ENCODE results near the gene TAC3. TPM values are rescaled to one million over a fixed set of nuclear protein-coding genes. Genes with fewer than 3 reads are reported as not detected.

The TAC3 gene
- total RNA-seq, 1 experiment from 2014 or later, result not detected

DNA sequence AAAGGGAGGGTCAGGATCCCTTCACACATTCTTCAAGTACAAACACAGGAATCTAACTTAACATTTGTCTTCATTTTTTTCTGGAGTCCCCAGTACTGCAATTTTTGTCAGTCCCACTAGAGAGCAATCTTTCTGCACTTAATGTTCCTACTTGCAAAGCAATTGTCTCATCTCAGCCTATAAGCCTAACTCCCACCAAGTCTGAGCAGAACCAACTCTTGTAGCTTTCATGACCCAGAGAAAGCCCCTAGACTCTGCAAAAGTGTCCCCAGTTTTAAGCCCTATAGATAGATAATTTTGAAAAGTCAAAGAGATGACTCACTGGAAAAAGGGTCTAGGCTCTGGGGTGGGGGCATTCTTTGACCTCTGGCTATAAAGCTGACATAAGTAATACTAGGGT is 8.2 kb downstream of the TAC3 start:
- intact Hi-C loops (cut with micrococcal nuclease), result loop anchor here (1.0 to 5.0 kb wide), 3 partner anchors 54 to 251 kb away; no protein-coding TSS in a partner anchor
- no TSS peak for BruUV-seq (replicated peaks)
- Histone ChIP-seq H3K27me3 (ENCODE audit: low read length) (peaks cover 6% of the 10 kb centered on the region), H3K79me2 (ENCODE audit: low read length) (peaks cover 29% of the 10 kb centered on the region), H3K9ac (ENCODE audit: low read length) (no peak overlapping the region), H2AFZ (ENCODE audit: low read length) (no peak overlapping the region), H3K27ac (ENCODE audit: low read length) (no peak overlapping the region), H3K4me2 (ENCODE audit: low read length) (no peak overlapping the region), H3K9me2 (replicated peaks; ENCODE audit: low read length) (no peaks in the 10 kb centered on the region), H4K20me1 (ENCODE audit: low read length) (no peaks in the 10 kb centered on the region), H3K4me3 (ENCODE audit: low read length) (no peak overlapping the region), H3K36me3 (ENCODE audit: low read depth, low read length) (peaks cover 14% of the 10 kb centered on the region; the same call in 1 of the 2 replicates), H3K4me1 (ENCODE audit: insufficient read depth, low read length) (peaks cover 20% of the 10 kb centered on the region), H3K9me3 (ENCODE audit: low read length) (no peaks in the 10 kb centered on the region), H3F3A (ENCODE audit: low read length, unreplicated experiment) (peaks cover 3% of the 10 kb centered on the region)
- ChIA-PET CTCF (interaction anchor here (0.5 to 1.7 kb wide), 2 partner anchors 36 to 104 kb away, joined by 3 to 10 read pairs; partner anchors contain the start of gene STAT6), POLR2A (ENCODE audit: unreplicated experiment) (no interaction called here)
- DNase-seq (peak; percentile 76), ATAC-seq (peak; percentile 36)
- TF ChIP-seq, protein P1, sequence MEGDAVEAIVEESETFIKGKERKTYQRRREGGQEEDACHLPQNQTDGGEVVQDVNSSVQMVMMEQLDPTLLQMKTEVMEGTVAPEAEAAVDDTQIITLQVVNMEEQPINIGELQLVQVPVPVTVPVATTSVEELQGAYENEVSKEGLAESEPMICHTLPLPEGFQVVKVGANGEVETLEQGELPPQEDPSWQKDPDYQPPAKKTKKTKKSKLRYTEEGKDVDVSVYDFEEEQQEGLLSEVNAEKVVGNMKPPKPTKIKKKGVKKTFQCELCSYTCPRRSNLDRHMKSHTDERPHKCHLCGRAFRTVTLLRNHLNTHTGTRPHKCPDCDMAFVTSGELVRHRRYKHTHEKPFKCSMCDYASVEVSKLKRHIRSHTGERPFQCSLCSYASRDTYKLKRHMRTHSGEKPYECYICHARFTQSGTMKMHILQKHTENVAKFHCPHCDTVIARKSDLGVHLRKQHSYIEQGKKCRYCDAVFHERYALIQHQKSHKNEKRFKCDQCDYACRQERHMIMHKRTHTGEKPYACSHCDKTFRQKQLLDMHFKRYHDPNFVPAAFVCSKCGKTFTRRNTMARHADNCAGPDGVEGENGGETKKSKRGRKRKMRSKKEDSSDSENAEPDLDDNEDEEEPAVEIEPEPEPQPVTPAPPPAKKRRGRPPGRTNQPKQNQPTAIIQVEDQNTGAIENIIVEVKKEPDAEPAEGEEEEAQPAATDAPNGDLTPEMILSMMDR (conservative IDR thresholded peaks at IDR 0.05; ENCODE audit: low read depth, low read length), result peak; percentile 80
- no peak for TF ChIP-seq EZH2 (IDR thresholded peaks at IDR 0.05; ENCODE audit: low read length, unreplicated experiment)
- no peak for TF ChIP-seq EZH2phosphoT487 (IDR thresholded peaks at IDR 0.05; ENCODE audit: borderline replicate concordance, low read length)

DNA sequence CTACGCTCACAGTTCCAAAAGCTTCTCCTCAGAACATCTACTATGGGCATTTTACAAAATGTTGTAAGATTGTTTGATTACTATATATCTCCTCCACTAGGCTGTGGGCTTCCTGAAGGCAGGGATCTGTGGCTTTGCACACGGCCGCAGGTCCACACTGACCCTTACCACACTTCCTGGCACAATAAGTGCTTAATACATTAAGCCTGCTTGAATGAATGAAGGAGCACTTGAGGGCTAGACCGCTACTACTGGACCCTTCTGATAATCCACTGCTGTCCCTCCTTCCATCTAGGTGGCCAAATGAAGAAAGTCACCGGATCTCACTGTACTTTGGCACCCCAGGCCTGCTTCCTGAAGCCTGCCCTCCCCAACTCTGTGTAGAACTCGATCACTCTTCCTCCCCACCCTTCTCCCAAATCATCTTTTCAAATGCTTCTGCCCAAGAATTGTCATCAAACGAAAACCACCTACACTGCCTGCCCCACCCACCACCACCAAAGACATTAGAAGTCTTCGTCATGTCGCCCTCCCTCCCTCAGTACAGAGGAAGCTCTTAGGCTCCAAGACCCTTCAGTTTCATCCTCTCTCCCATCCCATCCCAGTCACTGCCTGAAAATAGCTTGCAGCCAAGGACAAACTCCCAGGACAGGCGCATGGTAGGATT is 9.4 kb downstream of the TAC3 start:
- Histone ChIP-seq H3K4me1 (ENCODE audit: insufficient read depth, low read length) (peaks cover 23% of the 10 kb centered on the region), H3K4me3 (ENCODE audit: low read length) (peak overlapping the region; percentile 54), H3K9me2 (replicated peaks; ENCODE audit: low read length) (no peaks in the 10 kb centered on the region), H3K27ac (ENCODE audit: low read length) (no peak overlapping the region), H3F3A (ENCODE audit: low read length, unreplicated experiment) (peaks cover 3% of the 10 kb centered on the region), H3K9me3 (ENCODE audit: low read length) (no peaks in the 10 kb centered on the region), H3K27me3 (ENCODE audit: low read length) (no peaks in the 10 kb centered on the region), H2AFZ (ENCODE audit: low read length) (peak overlapping the region; percentile 68), H3K36me3 (ENCODE audit: low read depth, low read length) (peaks cover 16% of the 10 kb centered on the region; the same call in 1 of the 2 replicates), H3K79me2 (ENCODE audit: low read length) (peaks cover 36% of the 10 kb centered on the region), H4K20me1 (ENCODE audit: low read length) (no peaks in the 10 kb centered on the region), H3K4me2 (ENCODE audit: low read length) (peak overlapping the region; percentile 72), H3K9ac (ENCODE audit: low read length) (no peak overlapping the region)
- DNase-seq (no peak), ATAC-seq (no peak)
- intact Hi-C loops (cut with micrococcal nuclease), result loop anchor here (5.0 kb wide), 1 partner anchor 250 kb away; no protein-coding TSS in a partner anchor
- CTCF ChIA-PET, result interaction anchor here (0.5 kb wide), 1 partner anchor 1011 kb away, joined by 6 read pairs; no protein-coding TSS in a partner anchor
- POLR2A ChIA-PET (ENCODE audit: unreplicated experiment), result no interaction called here
- TF ChIP-seq, protein P1 (conservative IDR thresholded peaks at IDR 0.05; ENCODE audit: low read depth, low read length), result no peak
- TF ChIP-seq EZH2 (IDR thresholded peaks at IDR 0.05; ENCODE audit: low read length, unreplicated experiment), result no peak
- no peak for TF ChIP-seq EZH2phosphoT487 (IDR thresholded peaks at IDR 0.05; ENCODE audit: borderline replicate concordance, low read length)
- BruUV-seq (replicated peaks), result no TSS peak
